HepG2 (cell line): ENCODE measurements around the gene EEPD1. TPM values are rescaled to one million over a fixed set of nuclear protein-coding genes. Genes with fewer than 3 reads are reported as not detected.
A peak's percentile ranks its signal among the peaks of the same experiment; 100 is the strongest.

Source experiments
- DR1 ChIP-seq: sonication (generic); formaldehyde crosslinking; IDR thresholded peaks from 2 replicates; pipeline ENCODE4 v1.8.0; 2021; ENCODE audit warnings: mild to moderate bottlenecking, missing genetic modification reagents, inconsistent platforms
- SPEN ChIP-seq: sonication (generic); formaldehyde crosslinking; IDR thresholded peaks from 2 replicates; pipeline ENCODE4 v1.5.1; 2020; ENCODE audit warnings: low read depth, mild to moderate bottlenecking, missing genetic modification reagents
- TOPORS ChIP-seq: sonication (generic); formaldehyde crosslinking; IDR thresholded peaks from 2 replicates; pipeline ENCODE4 v1.8.0; 2023; ENCODE audit warnings: mild to moderate bottlenecking, missing genetic modification reagents
- U2AF1 ChIP-seq: fragments of 200-400 bp; formaldehyde crosslinking; optimal IDR thresholded peaks from 2 replicates; pipeline ENCODE3; 2017; ENCODE audit warnings: mild to moderate bottlenecking, low read depth, low read length
- ZNF446 ChIP-seq: sonication (generic); formaldehyde crosslinking; IDR thresholded peaks from 2 replicates; pipeline ENCODE4 v1.5.0; 2020; ENCODE audit warnings: mild to moderate bottlenecking, missing genetic modification reagents
- ZNF772 ChIP-seq: sonication (generic); formaldehyde crosslinking; IDR thresholded peaks from 2 replicates; pipeline ENCODE4 v1.5.0; 2020; ENCODE audit warnings: mild to moderate bottlenecking, missing genetic modification reagents
- polyA plus RNA-seq, 8 experiments: library from polyadenylated mRNA; depleted of rRNA in 3 of 8; stranded (reverse) in 7 of 8; unstranded in 1 of 8; fragments of >200 nt; fragmentation: Illumina TruSeq in 4 of 8; extraction: Trizol in 4 of 8; gene quantifications; 2 replicates each; pipeline versions ENCODE4 v1.2.1 to v1.2.3, GENCODE V29; 2011 to 2016; ENCODE audit warnings: low read depth in 4 of 8, missing spikeins in 1 of 8, mixed read lengths in 1 of 8; ENCODE audit not compliant: insufficient read depth in 1 of 8
- total RNA-seq, 5 experiments: library from RNA; depleted of rRNA; stranded (reverse); fragments of >200 nt; fragmentation: Illumina TruSeq; extraction: Trizol; gene quantifications; 2 replicates each; pipeline ENCODE4 v1.2.3, GENCODE V29; 2016; ENCODE audit warnings: low read depth in 1 of 5
- TF ChIP-seq, protein P1 (sequence below): sonication (generic); formaldehyde crosslinking; IDR thresholded peaks from 2 replicates; pipeline ENCODE4 v1.4.0; 2020; ENCODE audit warnings: missing genetic modification reagents
- TF ChIP-seq, protein P2 (sequence below): IDR thresholded peaks from 2 replicates; pipeline ENCODE4 v1.6.1; 2012; ENCODE audit warnings: low read length, improper control_type of control experiment
- TF ChIP-seq, protein P3 (sequence below): sonication (generic); formaldehyde crosslinking; IDR thresholded peaks from 2 replicates; pipeline ENCODE4 v1.8.0; 2022; ENCODE audit warnings: mild to moderate bottlenecking, missing genetic modification reagents, moderate library complexity
- TF ChIP-seq, protein P4 (sequence below): fragments of 450-650 bp; IDR thresholded peaks from 2 replicates; pipeline ENCODE4 v1.6.1; 2016
- TF ChIP-seq, protein P5 (sequence below): IDR thresholded peaks from 2 replicates; pipeline ENCODE4 v1.6.1; 2016
- TF ChIP-seq, protein P6 (sequence below): sonication (generic); formaldehyde crosslinking; IDR thresholded peaks from 2 replicates; pipeline ENCODE4 v1.4.0; 2020; ENCODE audit warnings: low read depth, mild to moderate bottlenecking, missing genetic modification reagents
- TF ChIP-seq, protein P7 (sequence below): IDR thresholded peaks from 2 replicates; pipeline ENCODE4 v1.6.1; 2012; ENCODE audit warnings: inconsistent platforms

The EEPD1 gene
- total and polyA plus RNA-seq, 2 of the 13 experiments (the other 11 are each of a cell fraction or from before 2014, with no cell fraction given): 10.1 to 16.4 TPM

DNA sequence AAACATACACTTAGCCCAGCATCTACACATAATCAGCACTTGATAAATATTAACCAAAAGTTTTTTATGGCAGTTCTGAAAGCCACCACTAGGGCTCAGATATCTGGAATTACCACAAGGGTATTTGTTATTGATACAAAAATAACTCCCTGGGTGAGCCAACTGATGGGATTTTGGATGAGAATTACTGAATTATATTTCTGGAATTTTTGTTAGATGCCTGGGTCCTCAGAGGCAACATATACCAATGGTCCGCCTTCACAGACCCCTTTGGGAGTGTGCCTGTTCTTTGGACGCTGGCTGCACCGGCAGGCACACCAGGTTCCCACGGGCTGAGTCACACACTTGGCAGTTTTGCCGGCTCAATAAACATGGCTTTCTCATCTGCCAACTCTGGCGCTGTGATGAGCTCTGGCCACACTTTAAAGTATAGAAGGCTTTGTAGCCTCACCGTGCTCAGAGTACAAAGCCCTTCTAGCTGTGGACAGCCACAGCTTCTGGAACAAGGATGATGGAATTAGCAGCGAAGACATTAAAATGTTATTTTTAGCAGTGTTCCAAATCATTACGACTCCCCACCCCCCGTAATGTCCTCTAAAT is 24.5 kb upstream of the EEPD1 start (continued):
- TF ChIP-seq, protein P1, sequence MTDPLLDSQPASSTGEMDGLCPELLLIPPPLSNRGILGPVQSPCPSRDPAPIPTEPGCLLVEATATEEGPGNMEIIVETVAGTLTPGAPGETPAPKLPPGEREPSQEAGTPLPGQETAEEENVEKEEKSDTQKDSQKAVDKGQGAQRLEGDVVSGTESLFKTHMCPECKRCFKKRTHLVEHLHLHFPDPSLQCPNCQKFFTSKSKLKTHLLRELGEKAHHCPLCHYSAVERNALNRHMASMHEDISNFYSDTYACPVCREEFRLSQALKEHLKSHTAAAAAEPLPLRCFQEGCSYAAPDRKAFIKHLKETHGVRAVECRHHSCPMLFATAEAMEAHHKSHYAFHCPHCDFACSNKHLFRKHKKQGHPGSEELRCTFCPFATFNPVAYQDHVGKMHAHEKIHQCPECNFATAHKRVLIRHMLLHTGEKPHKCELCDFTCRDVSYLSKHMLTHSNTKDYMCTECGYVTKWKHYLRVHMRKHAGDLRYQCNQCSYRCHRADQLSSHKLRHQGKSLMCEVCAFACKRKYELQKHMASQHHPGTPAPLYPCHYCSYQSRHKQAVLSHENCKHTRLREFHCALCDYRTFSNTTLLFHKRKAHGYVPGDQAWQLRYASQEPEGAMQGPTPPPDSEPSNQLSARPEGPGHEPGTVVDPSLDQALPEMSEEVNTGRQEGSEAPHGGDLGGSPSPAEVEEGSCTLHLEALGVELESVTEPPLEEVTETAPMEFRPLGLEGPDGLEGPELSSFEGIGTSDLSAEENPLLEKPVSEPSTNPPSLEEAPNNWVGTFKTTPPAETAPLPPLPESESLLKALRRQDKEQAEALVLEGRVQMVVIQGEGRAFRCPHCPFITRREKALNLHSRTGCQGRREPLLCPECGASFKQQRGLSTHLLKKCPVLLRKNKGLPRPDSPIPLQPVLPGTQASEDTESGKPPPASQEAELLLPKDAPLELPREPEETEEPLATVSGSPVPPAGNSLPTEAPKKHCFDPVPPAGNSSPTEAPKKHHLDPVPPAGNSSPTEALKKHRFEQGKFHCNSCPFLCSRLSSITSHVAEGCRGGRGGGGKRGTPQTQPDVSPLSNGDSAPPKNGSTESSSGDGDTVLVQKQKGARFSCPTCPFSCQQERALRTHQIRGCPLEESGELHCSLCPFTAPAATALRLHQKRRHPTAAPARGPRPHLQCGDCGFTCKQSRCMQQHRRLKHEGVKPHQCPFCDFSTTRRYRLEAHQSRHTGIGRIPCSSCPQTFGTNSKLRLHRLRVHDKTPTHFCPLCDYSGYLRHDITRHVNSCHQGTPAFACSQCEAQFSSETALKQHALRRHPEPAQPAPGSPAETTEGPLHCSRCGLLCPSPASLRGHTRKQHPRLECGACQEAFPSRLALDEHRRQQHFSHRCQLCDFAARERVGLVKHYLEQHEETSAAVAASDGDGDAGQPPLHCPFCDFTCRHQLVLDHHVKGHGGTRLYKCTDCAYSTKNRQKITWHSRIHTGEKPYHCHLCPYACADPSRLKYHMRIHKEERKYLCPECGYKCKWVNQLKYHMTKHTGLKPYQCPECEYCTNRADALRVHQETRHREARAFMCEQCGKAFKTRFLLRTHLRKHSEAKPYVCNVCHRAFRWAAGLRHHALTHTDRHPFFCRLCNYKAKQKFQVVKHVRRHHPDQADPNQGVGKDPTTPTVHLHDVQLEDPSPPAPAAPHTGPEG (CRISPR knock-in tag): no peak
- TF ChIP-seq, protein P2, sequence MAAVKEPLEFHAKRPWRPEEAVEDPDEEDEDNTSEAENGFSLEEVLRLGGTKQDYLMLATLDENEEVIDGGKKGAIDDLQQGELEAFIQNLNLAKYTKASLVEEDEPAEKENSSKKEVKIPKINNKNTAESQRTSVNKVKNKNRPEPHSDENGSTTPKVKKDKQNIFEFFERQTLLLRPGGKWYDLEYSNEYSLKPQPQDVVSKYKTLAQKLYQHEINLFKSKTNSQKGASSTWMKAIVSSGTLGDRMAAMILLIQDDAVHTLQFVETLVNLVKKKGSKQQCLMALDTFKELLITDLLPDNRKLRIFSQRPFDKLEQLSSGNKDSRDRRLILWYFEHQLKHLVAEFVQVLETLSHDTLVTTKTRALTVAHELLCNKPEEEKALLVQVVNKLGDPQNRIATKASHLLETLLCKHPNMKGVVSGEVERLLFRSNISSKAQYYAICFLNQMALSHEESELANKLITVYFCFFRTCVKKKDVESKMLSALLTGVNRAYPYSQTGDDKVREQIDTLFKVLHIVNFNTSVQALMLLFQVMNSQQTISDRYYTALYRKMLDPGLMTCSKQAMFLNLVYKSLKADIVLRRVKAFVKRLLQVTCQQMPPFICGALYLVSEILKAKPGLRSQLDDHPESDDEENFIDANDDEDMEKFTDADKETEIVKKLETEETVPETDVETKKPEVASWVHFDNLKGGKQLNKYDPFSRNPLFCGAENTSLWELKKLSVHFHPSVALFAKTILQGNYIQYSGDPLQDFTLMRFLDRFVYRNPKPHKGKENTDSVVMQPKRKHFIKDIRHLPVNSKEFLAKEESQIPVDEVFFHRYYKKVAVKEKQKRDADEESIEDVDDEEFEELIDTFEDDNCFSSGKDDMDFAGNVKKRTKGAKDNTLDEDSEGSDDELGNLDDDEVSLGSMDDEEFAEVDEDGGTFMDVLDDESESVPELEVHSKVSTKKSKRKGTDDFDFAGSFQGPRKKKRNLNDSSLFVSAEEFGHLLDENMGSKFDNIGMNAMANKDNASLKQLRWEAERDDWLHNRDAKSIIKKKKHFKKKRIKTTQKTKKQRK: no peak
- no peak for TF ChIP-seq TOPORS
- no peak for TF ChIP-seq ZNF772 (CRISPR knock-in tag)
- TF ChIP-seq U2AF1: no peak
- TF ChIP-seq, protein P3, sequence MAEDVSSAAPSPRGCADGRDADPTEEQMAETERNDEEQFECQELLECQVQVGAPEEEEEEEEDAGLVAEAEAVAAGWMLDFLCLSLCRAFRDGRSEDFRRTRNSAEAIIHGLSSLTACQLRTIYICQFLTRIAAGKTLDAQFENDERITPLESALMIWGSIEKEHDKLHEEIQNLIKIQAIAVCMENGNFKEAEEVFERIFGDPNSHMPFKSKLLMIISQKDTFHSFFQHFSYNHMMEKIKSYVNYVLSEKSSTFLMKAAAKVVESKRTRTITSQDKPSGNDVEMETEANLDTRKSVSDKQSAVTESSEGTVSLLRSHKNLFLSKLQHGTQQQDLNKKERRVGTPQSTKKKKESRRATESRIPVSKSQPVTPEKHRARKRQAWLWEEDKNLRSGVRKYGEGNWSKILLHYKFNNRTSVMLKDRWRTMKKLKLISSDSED (CRISPR knock-in tag): no peak
- TF ChIP-seq SPEN (CRISPR knock-in tag): peak; percentile 76; the same call in 1 of the 2 replicates
- no peak for TF ChIP-seq ZNF446 (CRISPR knock-in tag)
- TF ChIP-seq, protein P4, sequence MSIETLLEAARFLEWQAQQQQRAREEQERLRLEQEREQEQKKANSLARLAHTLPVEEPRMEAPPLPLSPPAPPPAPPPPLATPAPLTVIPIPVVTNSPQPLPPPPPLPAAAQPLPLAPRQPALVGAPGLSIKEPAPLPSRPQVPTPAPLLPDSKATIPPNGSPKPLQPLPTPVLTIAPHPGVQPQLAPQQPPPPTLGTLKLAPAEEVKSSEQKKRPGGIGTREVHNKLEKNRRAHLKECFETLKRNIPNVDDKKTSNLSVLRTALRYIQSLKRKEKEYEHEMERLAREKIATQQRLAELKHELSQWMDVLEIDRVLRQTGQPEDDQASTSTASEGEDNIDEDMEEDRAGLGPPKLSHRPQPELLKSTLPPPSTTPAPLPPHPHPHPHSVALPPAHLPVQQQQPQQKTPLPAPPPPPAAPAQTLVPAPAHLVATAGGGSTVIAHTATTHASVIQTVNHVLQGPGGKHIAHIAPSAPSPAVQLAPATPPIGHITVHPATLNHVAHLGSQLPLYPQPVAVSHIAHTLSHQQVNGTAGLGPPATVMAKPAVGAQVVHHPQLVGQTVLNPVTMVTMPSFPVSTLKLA: no peak
- TF ChIP-seq, protein P5, sequence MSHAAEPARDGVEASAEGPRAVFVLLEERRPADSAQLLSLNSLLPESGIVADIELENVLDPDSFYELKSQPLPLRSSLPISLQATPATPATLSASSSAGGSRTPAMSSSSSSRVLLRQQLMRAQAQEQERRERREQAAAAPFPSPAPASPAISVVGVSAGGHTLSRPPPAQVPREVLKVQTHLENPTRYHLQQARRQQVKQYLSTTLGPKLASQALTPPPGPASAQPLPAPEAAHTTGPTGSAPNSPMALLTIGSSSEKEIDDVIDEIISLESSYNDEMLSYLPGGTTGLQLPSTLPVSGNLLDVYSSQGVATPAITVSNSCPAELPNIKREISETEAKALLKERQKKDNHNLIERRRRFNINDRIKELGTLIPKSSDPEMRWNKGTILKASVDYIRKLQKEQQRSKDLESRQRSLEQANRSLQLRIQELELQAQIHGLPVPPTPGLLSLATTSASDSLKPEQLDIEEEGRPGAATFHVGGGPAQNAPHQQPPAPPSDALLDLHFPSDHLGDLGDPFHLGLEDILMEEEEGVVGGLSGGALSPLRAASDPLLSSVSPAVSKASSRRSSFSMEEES: no peak
- TF ChIP-seq, protein P6, sequence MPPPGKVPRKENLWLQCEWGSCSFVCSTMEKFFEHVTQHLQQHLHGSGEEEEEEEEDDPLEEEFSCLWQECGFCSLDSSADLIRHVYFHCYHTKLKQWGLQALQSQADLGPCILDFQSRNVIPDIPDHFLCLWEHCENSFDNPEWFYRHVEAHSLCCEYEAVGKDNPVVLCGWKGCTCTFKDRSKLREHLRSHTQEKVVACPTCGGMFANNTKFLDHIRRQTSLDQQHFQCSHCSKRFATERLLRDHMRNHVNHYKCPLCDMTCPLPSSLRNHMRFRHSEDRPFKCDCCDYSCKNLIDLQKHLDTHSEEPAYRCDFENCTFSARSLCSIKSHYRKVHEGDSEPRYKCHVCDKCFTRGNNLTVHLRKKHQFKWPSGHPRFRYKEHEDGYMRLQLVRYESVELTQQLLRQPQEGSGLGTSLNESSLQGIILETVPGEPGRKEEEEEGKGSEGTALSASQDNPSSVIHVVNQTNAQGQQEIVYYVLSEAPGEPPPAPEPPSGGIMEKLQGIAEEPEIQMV (CRISPR knock-in tag): no peak
- TF ChIP-seq, protein P7, sequence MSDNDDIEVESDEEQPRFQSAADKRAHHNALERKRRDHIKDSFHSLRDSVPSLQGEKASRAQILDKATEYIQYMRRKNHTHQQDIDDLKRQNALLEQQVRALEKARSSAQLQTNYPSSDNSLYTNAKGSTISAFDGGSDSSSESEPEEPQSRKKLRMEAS: 0 out of 2 replicates have a peak, but pooled peaks have one; percentile 11
- TF ChIP-seq DR1: no peak
